HepG2 (cell line): ENCODE results near the gene MAP3K20.

Experiments used
- ATF7 ChIP-seq, 2 experiments: fragments of 450-650 bp in 1 of 2; sonication (generic) in 1 of 2; formaldehyde crosslinking in 1 of 2; IDR thresholded peaks; 2 replicates each; pipeline versions ENCODE4 v1.4.0 to v1.6.1; 2016 to 2020; ENCODE audit warnings: antibody characterized with exemption in 1 of 2, mild to moderate bottlenecking in 1 of 2, missing genetic modification reagents in 1 of 2
- SALL2 ChIP-seq: sonication (generic); formaldehyde crosslinking; IDR thresholded peaks from 2 replicates; pipeline ENCODE4 v1.8.1; 2023; ENCODE audit warnings: mild to moderate bottlenecking, missing genetic modification reagents, inconsistent platforms
- TF ChIP-seq, protein P1 (sequence below): sonication (generic); formaldehyde crosslinking; IDR thresholded peaks from 2 replicates; pipeline ENCODE4 v1.5.0; 2020; ENCODE audit warnings: mild to moderate bottlenecking, missing genetic modification reagents, moderate library complexity

DNA sequence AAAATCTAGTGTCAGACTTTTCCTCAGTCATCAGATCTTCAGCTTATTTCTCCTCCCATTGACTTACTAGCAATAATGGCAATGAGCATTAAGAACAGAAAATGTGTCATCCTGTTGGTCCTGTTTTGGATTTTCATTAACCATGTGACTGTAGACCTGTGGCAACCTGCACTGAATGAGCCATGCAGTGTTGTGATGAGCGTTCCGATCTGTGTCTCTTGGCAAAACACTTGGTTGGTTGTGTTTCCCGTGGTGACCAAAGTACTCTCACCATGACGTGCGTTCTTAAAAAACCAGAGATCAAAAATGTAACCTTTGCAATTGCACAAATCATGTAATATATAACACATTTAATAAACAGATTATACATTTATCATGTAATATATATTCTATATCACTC lies 138.6 kb downstream of the MAP3K20 start:
- TF ChIP-seq ATF7 (IDR thresholded peaks at IDR 0.05): no peak
- TF ChIP-seq ATF7 (CRISPR knock-in tag; IDR thresholded peaks at IDR 0.05): no peak
- no peak for TF ChIP-seq SALL2 (CRISPR knock-in tag)
- TF ChIP-seq, protein P1, sequence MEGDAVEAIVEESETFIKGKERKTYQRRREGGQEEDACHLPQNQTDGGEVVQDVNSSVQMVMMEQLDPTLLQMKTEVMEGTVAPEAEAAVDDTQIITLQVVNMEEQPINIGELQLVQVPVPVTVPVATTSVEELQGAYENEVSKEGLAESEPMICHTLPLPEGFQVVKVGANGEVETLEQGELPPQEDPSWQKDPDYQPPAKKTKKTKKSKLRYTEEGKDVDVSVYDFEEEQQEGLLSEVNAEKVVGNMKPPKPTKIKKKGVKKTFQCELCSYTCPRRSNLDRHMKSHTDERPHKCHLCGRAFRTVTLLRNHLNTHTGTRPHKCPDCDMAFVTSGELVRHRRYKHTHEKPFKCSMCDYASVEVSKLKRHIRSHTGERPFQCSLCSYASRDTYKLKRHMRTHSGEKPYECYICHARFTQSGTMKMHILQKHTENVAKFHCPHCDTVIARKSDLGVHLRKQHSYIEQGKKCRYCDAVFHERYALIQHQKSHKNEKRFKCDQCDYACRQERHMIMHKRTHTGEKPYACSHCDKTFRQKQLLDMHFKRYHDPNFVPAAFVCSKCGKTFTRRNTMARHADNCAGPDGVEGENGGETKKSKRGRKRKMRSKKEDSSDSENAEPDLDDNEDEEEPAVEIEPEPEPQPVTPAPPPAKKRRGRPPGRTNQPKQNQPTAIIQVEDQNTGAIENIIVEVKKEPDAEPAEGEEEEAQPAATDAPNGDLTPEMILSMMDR (CRISPR knock-in tag): no peak
